HG03064 (cell line): ENCODE measurements around the gene METTL6.
"Not testable (repeated sequence)": the region's sequence is repeated elsewhere in the genome, so short reads cannot be mapped to it uniquely, and the experiment has no call there.

Experiments
- ATAC-seq: cut with Tn5 transposase; IDR thresholded peaks from one replicate; pipeline ENCODE4 v1.9.1; 2021; ENCODE audit warnings: low read depth; ENCODE audit not compliant: unreplicated experiment

The METTL6 gene

GRCh38 chr3:15427182-15427880, at the start of gene METTL6, which contains the start of gene EAF1:
TSS of gene METTL6 (minus strand) at chr3:15427544. CDS start at chr3:15426511, 1,033 bp downstream.
TSS of gene EAF1 (plus strand) at chr3:15427598. CDS start at chr3:15427780, 182 bp downstream.
- peak; percentile 92 for ATAC-seq

GRCh38 chr3:15476378-15476777, 49.0 kb upstream of the METTL6 start:
- no peak for ATAC-seq

- no peak for ATAC-seq
These were observed 47.8 kb upstream of the METTL6 start for GRCh38 chr3:15475161-15475560.

- no peak for ATAC-seq
These were observed 44.5 kb upstream of the METTL6 start for GRCh38 chr3:15471861-15472260.

GRCh38 chr3:15470849-15471248, 43.5 kb upstream of the METTL6 start:
- ATAC-seq, result no peak

- ATAC-seq, result no peak
These were observed 42.9 kb upstream of the METTL6 start for GRCh38 chr3:15470261-15470660.

- no peak for ATAC-seq
These were observed 40.2 kb upstream of the METTL6 start for GRCh38 chr3:15467227-15468181.

- no peak for ATAC-seq
These were observed 38.7 kb upstream of the METTL6 start for GRCh38 chr3:15465876-15466585.

- ATAC-seq, result no peak
These were observed 35.1 kb upstream of the METTL6 start for GRCh38 chr3:15462451-15462850.

- no peak for ATAC-seq
These were observed 33.7 kb upstream of the METTL6 start for GRCh38 chr3:15460891-15461531.

GRCh38 chr3:15458212-15458780, 31.0 kb upstream of the METTL6 start:
- ATAC-seq, result no peak

GRCh38 chr3:15456915-15457314, 29.6 kb upstream of the METTL6 start:
- ATAC-seq, result not testable (repeated sequence)

- ATAC-seq, result no peak
These were observed 29.0 kb upstream of the METTL6 start for GRCh38 chr3:15456321-15456720.

GRCh38 chr3:15455756-15456155, 28.4 kb upstream of the METTL6 start:
- no peak for ATAC-seq

GRCh38 chr3:15454965-15455364, 27.6 kb upstream of the METTL6 start:
- no peak for ATAC-seq

- no peak for ATAC-seq
These were observed 26.8 kb upstream of the METTL6 start for GRCh38 chr3:15453991-15454625.

GRCh38 chr3:15453501-15453900, 26.2 kb upstream of the METTL6 start:
- ATAC-seq, result no peak

GRCh38 chr3:15452961-15453360, 25.6 kb upstream of the METTL6 start:
- no peak for ATAC-seq

GRCh38 chr3:15452156-15452555, 24.8 kb upstream of the METTL6 start:
- ATAC-seq, result no peak
